Tibial artery (tissue), 4 donors: ENCODE data around the gene KRTAP1-5.

ENCODE experiments used
- DNase-seq, 2 donors: peaks; one replicate each; pipeline ENCODE4 v3.0.0-alpha.2; 2019
- H3K27ac ChIP-seq, 2 donors: fragments of 200-600 bp; sonication (generic) in 1 of 2; 1 replicate in 1 of 2; 2 replicates in 1 of 2; pipeline ENCODE4 v1.5.1; 2018 to 2019; ENCODE audit warnings: mild to moderate bottlenecking in 1 of 2
- H3K27me3 ChIP-seq, 2 donors: fragments of 200-600 bp; sonication (generic) in 1 of 2; one replicate each; pipeline versions ENCODE4 v1.5.1 to v1.6.0; 2016 to 2019
- H3K36me3 ChIP-seq, 3 donors: fragments of 200-600 bp; sonication (generic) in 2 of 3; one replicate each; pipeline ENCODE4 v1.5.1; 2016 to 2019; ENCODE audit warnings: mild to moderate bottlenecking in 2 of 3
- H3K4me1 ChIP-seq, 4 donors: fragments of 200-600 bp; sonication (generic) in 2 of 4; 1 replicate in 3 of 4; 2 replicates in 1 of 4; pipeline ENCODE4 v1.5.1; 2016 to 2019
- H3K4me3 ChIP-seq, 2 donors: fragments of 200-600 bp; sonication (generic) in 1 of 2; 1 replicate in 1 of 2; 2 replicates in 1 of 2; pipeline ENCODE4 v1.5.1; 2018 to 2019; ENCODE audit warnings: mild to moderate bottlenecking in 2 of 2
- H3K9me3 ChIP-seq, 3 donors: fragments of 200-600 bp; sonication (generic) in 1 of 3; one replicate each; pipeline ENCODE4 v1.5.1; 2016 to 2019
- intact Hi-C: fragments of 100-400 bp; cut with DNase I; formaldehyde crosslinking; loops from one replicate; pipeline ENCODE4 v1.15.0; 2023; ENCODE audit warnings: low total_unique reads
- TF ChIP-seq, protein P1 (sequence below), 2 experiments: fragments of 200-600 bp in 1 of 2; fragments of 450-650 bp in 1 of 2; IDR thresholded peaks; one replicate each; pipeline ENCODE4 v1.5.1; 2017 to 2019; ENCODE audit warnings: antibody characterized with exemption in 2 of 2, mild to moderate bottlenecking in 1 of 2, moderate library complexity in 1 of 2

The KRTAP1-5 gene

GRCh38 chr17:41018541-41018940 lies 8.5 kb downstream of the KRTAP1-5 start:
- Histone ChIP-seq H3K4me3 (no peak overlapping the region), H3K36me3 (no peaks in the 10 kb centered on the region), H3K4me1 (no peaks in the 10 kb centered on the region), H3K27ac (no peak overlapping the region), H3K9me3 (no peaks in the 10 kb centered on the region), H3K27me3 (no peaks in the 10 kb centered on the region)
- TF ChIP-seq, protein P1, sequence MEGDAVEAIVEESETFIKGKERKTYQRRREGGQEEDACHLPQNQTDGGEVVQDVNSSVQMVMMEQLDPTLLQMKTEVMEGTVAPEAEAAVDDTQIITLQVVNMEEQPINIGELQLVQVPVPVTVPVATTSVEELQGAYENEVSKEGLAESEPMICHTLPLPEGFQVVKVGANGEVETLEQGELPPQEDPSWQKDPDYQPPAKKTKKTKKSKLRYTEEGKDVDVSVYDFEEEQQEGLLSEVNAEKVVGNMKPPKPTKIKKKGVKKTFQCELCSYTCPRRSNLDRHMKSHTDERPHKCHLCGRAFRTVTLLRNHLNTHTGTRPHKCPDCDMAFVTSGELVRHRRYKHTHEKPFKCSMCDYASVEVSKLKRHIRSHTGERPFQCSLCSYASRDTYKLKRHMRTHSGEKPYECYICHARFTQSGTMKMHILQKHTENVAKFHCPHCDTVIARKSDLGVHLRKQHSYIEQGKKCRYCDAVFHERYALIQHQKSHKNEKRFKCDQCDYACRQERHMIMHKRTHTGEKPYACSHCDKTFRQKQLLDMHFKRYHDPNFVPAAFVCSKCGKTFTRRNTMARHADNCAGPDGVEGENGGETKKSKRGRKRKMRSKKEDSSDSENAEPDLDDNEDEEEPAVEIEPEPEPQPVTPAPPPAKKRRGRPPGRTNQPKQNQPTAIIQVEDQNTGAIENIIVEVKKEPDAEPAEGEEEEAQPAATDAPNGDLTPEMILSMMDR (IDR thresholded peaks at IDR 0.05) = no peak
- intact Hi-C loops = no loop called here
- no peak for DNase-seq

DNA sequence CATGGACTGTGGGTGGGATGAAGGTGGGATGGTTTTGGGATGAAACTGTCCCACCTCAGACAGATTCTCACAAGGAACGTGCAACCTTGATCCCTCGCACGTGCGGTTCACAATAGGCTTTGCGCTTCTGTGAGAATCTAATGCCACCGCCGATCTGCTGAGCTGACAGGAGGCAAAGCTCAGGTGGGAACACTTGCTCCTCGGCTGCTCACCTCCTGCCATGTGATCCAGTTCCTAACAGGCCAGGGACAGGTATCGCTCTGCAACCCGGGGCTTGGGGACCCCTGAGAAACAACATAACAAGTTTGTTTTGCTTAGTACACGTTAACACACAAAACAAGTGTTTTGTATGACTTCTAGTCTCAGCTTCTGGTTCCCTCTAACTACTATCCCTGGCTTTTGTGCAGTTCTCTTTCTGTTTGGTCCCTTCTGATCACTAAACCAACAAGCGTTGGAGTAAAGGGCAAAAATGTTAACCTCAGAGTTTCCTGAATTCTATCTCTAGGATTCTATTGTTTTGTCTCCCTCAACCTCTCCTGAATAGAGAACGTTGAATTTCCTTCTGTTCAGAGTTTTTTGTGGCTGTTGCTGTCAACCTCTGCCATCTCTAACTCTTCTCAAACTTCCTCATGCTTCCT lies 10.3 kb downstream of the KRTAP1-5 start:
- TF ChIP-seq, protein P1 (IDR thresholded peaks at IDR 0.05) = no peak
- Histone ChIP-seq H3K4me3 (no peak overlapping the region), H3K27ac (no peak overlapping the region), H3K4me1 (no peaks in the 10 kb centered on the region), H3K9me3 (no peaks in the 10 kb centered on the region), H3K27me3 (no peaks in the 10 kb centered on the region), H3K36me3 (no peaks in the 10 kb centered on the region)
- DNase-seq = no peak
- intact Hi-C loops = no loop called here

DNA sequence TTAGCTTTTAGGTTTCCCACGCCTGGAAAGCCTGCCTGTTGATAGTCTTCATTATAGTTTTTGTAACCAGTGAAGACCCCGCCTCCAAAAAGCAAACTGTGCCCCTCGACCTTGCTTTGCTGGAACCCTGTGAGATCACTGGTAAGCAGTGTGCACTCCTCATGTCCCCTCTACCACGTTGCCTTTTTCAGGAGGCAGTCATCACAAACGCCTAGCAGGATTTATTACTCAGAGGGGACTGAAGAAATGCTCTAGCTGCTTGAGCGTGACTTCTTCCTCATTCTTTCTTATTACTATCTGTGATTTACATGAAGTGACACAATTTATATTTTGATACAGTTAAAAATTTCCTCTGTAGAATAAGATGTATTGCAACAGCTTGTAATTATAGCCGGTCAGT lies 11.6 kb downstream of the KRTAP1-5 start:
- H3K9me3 ChIP-seq = no peaks in the 10 kb centered on the region
- DNase-seq = no peak
- H3K36me3 ChIP-seq = no peaks in the 10 kb centered on the region
- H3K4me3 ChIP-seq = no peak overlapping the region
- no peaks in the 10 kb centered on the region for H3K27me3 ChIP-seq
- no peak overlapping the region for H3K27ac ChIP-seq
- intact Hi-C loops = no loop called here
- no peaks in the 10 kb centered on the region for H3K4me1 ChIP-seq
- TF ChIP-seq, protein P1 (IDR thresholded peaks at IDR 0.05) = no peak

- Histone ChIP-seq H3K27ac (no peak overlapping the region), H3K9me3 (no peaks in the 10 kb centered on the region), H3K4me3 (no peak overlapping the region), H3K36me3 (no peaks in the 10 kb centered on the region), H3K4me1 (no peaks in the 10 kb centered on the region), H3K27me3 (no peaks in the 10 kb centered on the region)
- intact Hi-C loops = no loop called here
- TF ChIP-seq, protein P1 (IDR thresholded peaks at IDR 0.05) = no peak
- peak in 1 of 2 donors; percentile 31 for DNase-seq
Observed at GRCh38 chr17:41013606-41014005, 13.4 kb downstream of the KRTAP1-5 start.

- intact Hi-C loops = no loop called here
- no peaks in the 10 kb centered on the region for H3K36me3 ChIP-seq
- no peaks in the 10 kb centered on the region for H3K9me3 ChIP-seq
- no peaks in the 10 kb centered on the region for H3K27me3 ChIP-seq
- no peak overlapping the region for H3K27ac ChIP-seq
- no peaks in the 10 kb centered on the region for H3K4me1 ChIP-seq
- DNase-seq = no peak
- TF ChIP-seq, protein P1 (IDR thresholded peaks at IDR 0.05) = no peak
- H3K4me3 ChIP-seq = no peak overlapping the region
Observed at GRCh38 chr17:41013181-41013580, 13.8 kb downstream of the KRTAP1-5 start.
